Measurements from ENCODE around the gene MARF1. TPM values are rescaled to one million over a fixed set of nuclear protein-coding genes. Genes with fewer than 3 reads are reported as not detected.
A peak's percentile ranks its signal among the peaks of the same experiment; 100 is the strongest.

Gene MARF1
- total RNA-seq, 1 donor from 2014 or later, result 46.0 TPM

- H3K27ac ChIP-seq (replicated peaks), result peak overlapping the region; percentile 85
Measured at GRCh38 chr16:15606518-15607220, 36.3 kb downstream of the MARF1 start.

GRCh38 chr16:15605839-15606517 is 37.0 kb downstream of the MARF1 start:
- TF ChIP-seq, protein P1, sequence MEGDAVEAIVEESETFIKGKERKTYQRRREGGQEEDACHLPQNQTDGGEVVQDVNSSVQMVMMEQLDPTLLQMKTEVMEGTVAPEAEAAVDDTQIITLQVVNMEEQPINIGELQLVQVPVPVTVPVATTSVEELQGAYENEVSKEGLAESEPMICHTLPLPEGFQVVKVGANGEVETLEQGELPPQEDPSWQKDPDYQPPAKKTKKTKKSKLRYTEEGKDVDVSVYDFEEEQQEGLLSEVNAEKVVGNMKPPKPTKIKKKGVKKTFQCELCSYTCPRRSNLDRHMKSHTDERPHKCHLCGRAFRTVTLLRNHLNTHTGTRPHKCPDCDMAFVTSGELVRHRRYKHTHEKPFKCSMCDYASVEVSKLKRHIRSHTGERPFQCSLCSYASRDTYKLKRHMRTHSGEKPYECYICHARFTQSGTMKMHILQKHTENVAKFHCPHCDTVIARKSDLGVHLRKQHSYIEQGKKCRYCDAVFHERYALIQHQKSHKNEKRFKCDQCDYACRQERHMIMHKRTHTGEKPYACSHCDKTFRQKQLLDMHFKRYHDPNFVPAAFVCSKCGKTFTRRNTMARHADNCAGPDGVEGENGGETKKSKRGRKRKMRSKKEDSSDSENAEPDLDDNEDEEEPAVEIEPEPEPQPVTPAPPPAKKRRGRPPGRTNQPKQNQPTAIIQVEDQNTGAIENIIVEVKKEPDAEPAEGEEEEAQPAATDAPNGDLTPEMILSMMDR (IDR thresholded peaks at IDR 0.05; ENCODE audit: borderline replicate concordance), result no peak
- no peak overlapping the region for H3K27ac ChIP-seq (replicated peaks)

More at GRCh38 chr16:15606518-15607220, 36.3 kb downstream of the MARF1 start:
- Histone ChIP-seq H3K36me3 (peaks cover 91% of the 10 kb centered on the region), H3K9me3 (replicated peaks) (no peaks in the 10 kb centered on the region), H3K27me3 (ENCODE audit: low read depth) (no peaks in the 10 kb centered on the region), H3K4me3 (no peak overlapping the region), H3K4me1 (peaks cover 29% of the 10 kb centered on the region)
- no peak for DNase-seq
- TF ChIP-seq, protein P1 (IDR thresholded peaks at IDR 0.05; ENCODE audit: borderline replicate concordance), result no peak
- intact Hi-C loops (cut with micrococcal nuclease), result no loop called here

DNA sequence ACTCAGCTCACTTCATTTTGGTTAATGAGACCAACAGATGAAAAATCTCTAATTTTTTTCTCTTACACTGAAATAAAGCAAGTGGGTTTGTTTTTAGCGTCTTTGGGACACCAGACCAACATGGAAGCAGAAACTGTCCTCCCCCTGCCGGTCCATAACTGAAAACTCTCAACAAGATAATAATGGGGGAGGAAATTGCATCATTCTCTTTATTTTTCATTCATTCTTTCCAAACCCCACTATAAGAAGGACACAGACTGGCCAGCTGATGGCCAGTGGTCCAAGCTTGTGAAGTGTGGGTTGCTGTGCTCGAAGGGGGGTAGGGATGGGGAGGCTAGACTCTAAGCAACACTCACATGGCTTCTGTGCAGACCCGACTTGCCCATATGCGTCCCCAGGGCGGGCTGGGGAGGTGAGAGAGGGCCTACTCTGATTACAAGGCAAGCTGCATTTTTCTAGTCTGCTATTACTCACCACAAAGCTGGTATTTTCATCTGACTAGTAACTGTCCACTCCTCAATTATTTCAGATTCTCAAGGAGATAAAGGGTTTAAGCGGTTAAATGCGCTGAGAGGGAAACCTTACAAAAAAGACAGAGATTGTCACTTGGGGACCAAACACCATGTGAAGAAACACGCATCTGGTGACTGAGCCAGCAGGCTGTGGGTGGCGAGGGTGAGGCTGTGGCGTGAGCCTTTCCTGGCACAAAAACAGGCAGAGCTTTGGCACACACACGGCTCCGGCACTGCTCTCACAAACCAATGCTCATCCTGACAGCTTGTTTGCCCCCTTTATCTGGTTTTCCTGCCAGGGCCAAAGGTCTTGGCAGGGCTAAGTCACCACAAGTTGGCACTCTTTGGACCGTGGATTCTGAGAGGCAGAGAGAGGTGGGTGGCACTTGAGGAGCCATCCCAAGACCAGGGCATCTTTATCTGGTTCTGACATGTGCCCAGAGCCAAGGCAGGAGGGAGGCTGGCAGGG is 38.2 kb downstream of the MARF1 start:
- no peak for DNase-seq
- Histone ChIP-seq H3K36me3 (peaks cover 91% of the 10 kb centered on the region), H3K9me3 (replicated peaks) (no peaks in the 10 kb centered on the region), H3K27ac (replicated peaks) (no peak overlapping the region), H3K4me1 (peaks cover 29% of the 10 kb centered on the region), H3K4me3 (no peak overlapping the region), H3K27me3 (ENCODE audit: low read depth) (no peaks in the 10 kb centered on the region)
- TF ChIP-seq, protein P1 (IDR thresholded peaks at IDR 0.05; ENCODE audit: borderline replicate concordance), result no peak
- intact Hi-C loops (cut with micrococcal nuclease), result no loop called here

More at GRCh38 chr16:15605839-15606517, 37.0 kb downstream of the MARF1 start:
- no peak overlapping the region for H3K4me3 ChIP-seq
- peaks cover 91% of the 10 kb centered on the region for H3K36me3 ChIP-seq
- DNase-seq, result no peak
- intact Hi-C loops (cut with micrococcal nuclease), result no loop called here
- H3K27me3 ChIP-seq (ENCODE audit: low read depth), result no peaks in the 10 kb centered on the region
- H3K9me3 ChIP-seq (replicated peaks), result no peaks in the 10 kb centered on the region
- peaks cover 29% of the 10 kb centered on the region for H3K4me1 ChIP-seq

DNA sequence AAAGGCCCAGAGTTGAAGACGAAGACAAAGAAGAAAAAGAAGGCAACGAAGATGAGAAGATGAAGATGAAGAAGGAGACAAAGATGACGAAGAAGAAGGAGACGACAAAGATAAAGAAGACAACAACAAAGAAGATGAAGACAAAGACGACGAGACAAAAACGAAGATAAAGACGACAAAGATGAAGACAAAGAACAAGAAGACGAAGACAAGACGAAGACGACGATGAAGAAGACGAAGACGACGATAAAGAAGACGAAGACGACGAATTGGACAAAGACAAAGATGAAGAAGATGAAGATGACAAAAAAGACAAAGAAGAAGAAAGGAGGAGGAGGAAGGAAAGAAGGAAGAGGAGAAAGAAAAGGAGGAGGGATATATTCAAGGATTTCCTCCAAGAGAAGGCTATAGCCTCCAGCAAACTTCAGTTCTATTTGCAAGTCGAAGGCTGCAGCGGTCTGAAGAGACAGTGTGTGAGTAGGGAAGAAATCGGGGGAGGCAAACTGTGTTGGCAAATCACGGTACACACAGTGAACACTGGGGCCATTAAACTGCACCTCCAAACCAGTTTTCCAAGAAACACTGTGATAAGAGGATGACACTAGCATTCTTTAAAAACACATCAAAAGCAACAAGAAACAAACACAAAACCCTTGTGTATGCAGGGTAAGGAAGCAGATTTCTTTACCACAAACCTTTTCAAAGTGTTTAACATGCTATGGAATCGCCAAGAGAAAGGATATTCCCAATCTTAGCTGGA is 40.5 kb downstream of the MARF1 start:
- H3K36me3 ChIP-seq, result peaks cover 93% of the 10 kb centered on the region
- intact Hi-C loops (cut with micrococcal nuclease), result no loop called here

More for the DNA sequence above, 40.5 kb downstream of the MARF1 start:
- Histone ChIP-seq H3K27me3 (ENCODE audit: low read depth) (no peaks in the 10 kb centered on the region), H3K4me3 (no peak overlapping the region), H3K27ac (replicated peaks) (no peak overlapping the region), H3K9me3 (replicated peaks) (no peaks in the 10 kb centered on the region), H3K4me1 (peaks cover 21% of the 10 kb centered on the region)
- TF ChIP-seq, protein P1 (IDR thresholded peaks at IDR 0.05; ENCODE audit: borderline replicate concordance), result no peak
- DNase-seq, result no peak

Data from left ventricle myocardium inferior (tissue), 1 donor.